ENCODE measurements around the gene RAB3GAP2.
"Not testable (repeated sequence)": the region's sequence is repeated elsewhere in the genome, so short reads cannot be mapped to it uniquely, and the experiment has no call there.

RAB3GAP2 gene

DNA sequence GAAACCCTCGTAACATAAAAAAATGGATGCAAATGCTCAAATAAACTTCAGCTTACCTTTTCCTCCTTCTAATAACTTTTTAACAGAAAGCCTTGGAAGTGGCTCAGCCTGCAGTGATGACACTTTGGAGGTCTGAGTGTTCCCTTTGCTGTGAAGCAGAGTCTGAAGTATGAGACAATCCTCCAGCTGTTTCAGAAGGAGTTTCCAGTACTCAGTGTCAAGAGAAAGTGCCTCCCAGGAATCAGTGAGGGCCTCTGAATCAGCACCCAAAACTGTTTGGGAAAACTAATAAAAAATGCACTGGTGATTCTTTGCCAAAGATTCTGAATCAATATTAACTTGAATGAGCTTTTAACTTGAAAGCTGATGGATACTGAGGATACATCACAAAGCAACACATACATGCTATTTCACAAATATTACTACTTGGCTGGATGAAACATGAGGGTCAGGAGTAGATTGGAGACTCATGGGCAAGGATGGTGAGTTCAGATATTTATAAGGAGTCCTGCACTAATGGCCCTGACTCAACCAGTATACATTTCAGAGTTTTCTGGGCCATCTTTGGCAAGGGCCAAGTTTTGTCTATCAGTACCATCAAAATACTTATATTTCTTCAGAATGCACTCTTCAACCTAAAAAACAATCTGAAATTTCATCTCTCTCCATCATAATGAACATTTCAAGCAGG lies 101.3 kb downstream of the RAB3GAP2 start:
- no peak for TF ChIP-seq CTCF (IDR thresholded peaks at IDR 0.05)
- H3K4me1 ChIP-seq, result no peaks in the 10 kb centered on the region
- no peak overlapping the region for H3K4me3 ChIP-seq (ENCODE audit: low read depth, low read length)
- no peak overlapping the region for H2AFZ ChIP-seq
- no peak overlapping the region for H3K27ac ChIP-seq
- no peaks in the 10 kb centered on the region for H3K36me3 ChIP-seq (ENCODE audit: control insufficient read depth, insufficient read depth, low read length)
- no peak overlapping the region for H3K9ac ChIP-seq
- H3K4me2 ChIP-seq (ENCODE audit: low read length), result no peak overlapping the region
- H3K27me3 ChIP-seq (ENCODE audit: control insufficient read depth, insufficient read depth, low read length), result no peaks in the 10 kb centered on the region
- H3K79me2 ChIP-seq, result no peaks in the 10 kb centered on the region
- no peaks in the 10 kb centered on the region for H3K9me3 ChIP-seq (ENCODE audit: control insufficient read depth, low read length)

GRCh38 chr1:220169887-220170286 lies 102.4 kb downstream of the RAB3GAP2 start:
- not testable (repeated sequence) for H3K4me2 ChIP-seq (ENCODE audit: low read length); H3K4me3 ChIP-seq (ENCODE audit: low read depth, low read length); H3K9ac ChIP-seq; H3K27me3 ChIP-seq (ENCODE audit: control insufficient read depth, insufficient read depth, low read length); H3K27ac ChIP-seq; H2AFZ ChIP-seq; H3K9me3 ChIP-seq (ENCODE audit: control insufficient read depth, low read length); H3K4me1 ChIP-seq; H3K79me2 ChIP-seq; H3K36me3 ChIP-seq (ENCODE audit: control insufficient read depth, insufficient read depth, low read length)

GRCh38 chr1:220166853-220167252 lies 105.4 kb downstream of the RAB3GAP2 start:
- Histone ChIP-seq H3K4me1 (no peaks in the 10 kb centered on the region), H3K79me2 (no peaks in the 10 kb centered on the region), H3K4me2 (ENCODE audit: low read length) (no peak overlapping the region), H3K4me3 (ENCODE audit: low read depth, low read length) (no peak overlapping the region), H3K36me3 (ENCODE audit: control insufficient read depth, insufficient read depth, low read length) (no peaks in the 10 kb centered on the region), H3K9ac (no peak overlapping the region), H3K27ac (no peak overlapping the region), H2AFZ (no peak overlapping the region), H3K27me3 (ENCODE audit: control insufficient read depth, insufficient read depth, low read length) (no peaks in the 10 kb centered on the region), H3K9me3 (ENCODE audit: control insufficient read depth, low read length) (no peaks in the 10 kb centered on the region)
- TF ChIP-seq CTCF (IDR thresholded peaks at IDR 0.05), result no peak

DNA sequence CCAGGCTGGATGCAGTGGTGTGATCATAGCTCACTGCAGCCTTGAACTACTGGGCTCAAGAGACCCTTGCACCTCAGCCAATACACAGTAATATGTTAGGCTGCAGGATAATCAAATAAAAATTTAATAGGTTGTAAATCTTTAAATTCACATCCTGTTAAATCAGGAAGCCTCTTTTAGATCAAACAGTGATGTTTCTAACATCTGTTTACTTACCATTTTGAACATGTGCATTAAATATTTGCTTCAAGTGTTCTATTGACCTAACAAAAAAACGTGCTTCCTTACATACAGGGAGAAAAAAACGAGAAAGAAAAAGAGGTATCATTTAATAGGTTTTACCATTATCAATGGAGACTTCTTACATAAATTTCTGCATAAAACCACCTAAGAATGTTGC lies 107.7 kb downstream of the RAB3GAP2 start:
- no peak for TF ChIP-seq CTCF (IDR thresholded peaks at IDR 0.05)
- H3K4me2 ChIP-seq (ENCODE audit: low read length), result no peak overlapping the region
- no peak overlapping the region for H2AFZ ChIP-seq
- no peak overlapping the region for H3K27ac ChIP-seq
- no peaks in the 10 kb centered on the region for H3K79me2 ChIP-seq
- no peak overlapping the region for H3K4me3 ChIP-seq (ENCODE audit: low read depth, low read length)
- H3K4me1 ChIP-seq, result no peaks in the 10 kb centered on the region
- no peaks in the 10 kb centered on the region for H3K36me3 ChIP-seq (ENCODE audit: control insufficient read depth, insufficient read depth, low read length)
- no peak overlapping the region for H3K9ac ChIP-seq
- no peaks in the 10 kb centered on the region for H3K27me3 ChIP-seq (ENCODE audit: control insufficient read depth, insufficient read depth, low read length)
- H3K9me3 ChIP-seq (ENCODE audit: control insufficient read depth, low read length), result no peaks in the 10 kb centered on the region

- H3K36me3 ChIP-seq (ENCODE audit: control insufficient read depth, insufficient read depth, low read length), result no peaks in the 10 kb centered on the region
- no peak for TF ChIP-seq CTCF (IDR thresholded peaks at IDR 0.05)
- no peak overlapping the region for H2AFZ ChIP-seq
Observed at GRCh38 chr1:220164116-220164515, 108.1 kb downstream of the RAB3GAP2 start.

More at GRCh38 chr1:220164116-220164515, 108.1 kb downstream of the RAB3GAP2 start:
- Histone ChIP-seq H3K9me3 (ENCODE audit: control insufficient read depth, low read length) (no peaks in the 10 kb centered on the region), H3K4me2 (ENCODE audit: low read length) (no peak overlapping the region), H3K27me3 (ENCODE audit: control insufficient read depth, insufficient read depth, low read length) (no peaks in the 10 kb centered on the region), H3K27ac (no peak overlapping the region), H3K4me1 (no peaks in the 10 kb centered on the region), H3K79me2 (no peaks in the 10 kb centered on the region), H3K9ac (no peak overlapping the region), H3K4me3 (ENCODE audit: low read depth, low read length) (no peak overlapping the region)

Data from parathyroid adenoma (tissue), 2 donors.